Subcutaneous adipose tissue (tissue), 4 donors: Measurements from ENCODE around the gene FBXO30. TPM values are rescaled to one million over a fixed set of nuclear protein-coding genes. Genes with fewer than 3 reads are reported as not detected.

Experiments used
- CTCF ChIP-seq: fragments of 450-650 bp; IDR thresholded peaks from one replicate; pipeline ENCODE4 v1.5.1; 2016; ENCODE audit warnings: low read depth, mild to moderate bottlenecking, control low read depth, antibody characterized with exemption, moderate library complexity
- total RNA-seq, 4 donors: library from RNA; depleted of rRNA; stranded (reverse); fragments of >200 nt; gene quantifications; one replicate each; pipeline ENCODE4 v1.1.0, GENCODE V29; 2016

The FBXO30 gene
- total RNA-seq, 4 donors from 2014 or later, result 7.5 to 13.9 (median 9.8) TPM

GRCh38 chr6:145844933-145845540 is 30.4 kb upstream of the FBXO30 start:
- TF ChIP-seq CTCF, result no peak

- no peak for TF ChIP-seq CTCF
Measured at GRCh38 chr6:145842693-145843546, 28.3 kb upstream of the FBXO30 start.

GRCh38 chr6:145841668-145842067 is 27.1 kb upstream of the FBXO30 start:
- TF ChIP-seq CTCF, result no peak

GRCh38 chr6:145839653-145840052 is 25.1 kb upstream of the FBXO30 start:
- no peak for TF ChIP-seq CTCF

- TF ChIP-seq CTCF, result no peak
Measured at GRCh38 chr6:145838305-145838704, 23.7 kb upstream of the FBXO30 start.

- no peak for TF ChIP-seq CTCF
Measured at GRCh38 chr6:145836772-145837171, 22.2 kb upstream of the FBXO30 start.

GRCh38 chr6:145836170-145836569 is 21.6 kb upstream of the FBXO30 start:
- no peak for TF ChIP-seq CTCF
